ENCODE data around the gene HDLBP. TPM values are rescaled to one million over a fixed set of nuclear protein-coding genes. Genes with fewer than 3 reads are reported as not detected.

Gene HDLBP
- 216 TPM for total RNA-seq (ENCODE audit: unreplicated experiment)
- long read RNA-seq, full-length matches to known transcripts, result 7 of 28 reads
- long read RNA-seq, partial matches to known transcripts, result 18 of 28 reads
- long read RNA-seq, other reads (novel, unspliced or antisense), result 3 of 28 reads

- Mint-ChIP-seq H3K9me3 (ENCODE audit: unreplicated experiment) (peaks cover 8% of the 10 kb centered on the region), H3K4me3 (ENCODE audit: unreplicated experiment) (peak within 1 kb of the TSS; percentile 97), H3K36me3 (ENCODE audit: unreplicated experiment) (no peaks in the 10 kb centered on the region), H3K4me1 (ENCODE audit: low read depth, unreplicated experiment) (peaks cover 32% of the 10 kb centered on the region), H3K27me3 (ENCODE audit: unreplicated experiment) (peaks cover 10% of the 10 kb centered on the region), H3K27ac (ENCODE audit: unreplicated experiment) (peak within 1 kb of the TSS; percentile 100)
- DNase-seq, result peak; percentile 100
- TF ChIP-seq CTCF (IDR thresholded peaks at IDR 0.05; ENCODE audit: partially characterized antibody, unreplicated experiment), result no peak
Measured at GRCh38 chr2:241315093-241315878, at the start of gene HDLBP. Gene HDLBP (minus strand): TSS chr2:241315672. CDS start chr2:241266869, 48,803 bp downstream.

GRCh38 chr2:241364781-241365180 is 49.3 kb upstream of the HDLBP start:
- H3K4me3 Mint-ChIP-seq (ENCODE audit: unreplicated experiment), result no peak overlapping the region
- H3K9me3 Mint-ChIP-seq (ENCODE audit: unreplicated experiment), result no peaks in the 10 kb centered on the region

GRCh38 chr2:241363426-241363825 is 48.0 kb upstream of the HDLBP start:
- H3K36me3 Mint-ChIP-seq (ENCODE audit: unreplicated experiment), result no peaks in the 10 kb centered on the region
- peaks cover 54% of the 10 kb centered on the region for H3K4me1 Mint-ChIP-seq (ENCODE audit: low read depth, unreplicated experiment)
- no peaks in the 10 kb centered on the region for H3K9me3 Mint-ChIP-seq (ENCODE audit: unreplicated experiment)
- DNase-seq, result no peak
- H3K4me3 Mint-ChIP-seq (ENCODE audit: unreplicated experiment), result no peak overlapping the region
- H3K27ac Mint-ChIP-seq (ENCODE audit: unreplicated experiment), result peak overlapping the region; percentile 15
- no peaks in the 10 kb centered on the region for H3K27me3 Mint-ChIP-seq (ENCODE audit: unreplicated experiment)
- TF ChIP-seq CTCF (IDR thresholded peaks at IDR 0.05; ENCODE audit: partially characterized antibody, unreplicated experiment), result no peak

More at GRCh38 chr2:241364781-241365180, 49.3 kb upstream of the HDLBP start:
- no peaks in the 10 kb centered on the region for H3K27me3 Mint-ChIP-seq (ENCODE audit: unreplicated experiment)
- H3K36me3 Mint-ChIP-seq (ENCODE audit: unreplicated experiment), result no peaks in the 10 kb centered on the region
- no peak overlapping the region for H3K27ac Mint-ChIP-seq (ENCODE audit: unreplicated experiment)
- peaks cover 50% of the 10 kb centered on the region for H3K4me1 Mint-ChIP-seq (ENCODE audit: low read depth, unreplicated experiment)
- TF ChIP-seq CTCF (IDR thresholded peaks at IDR 0.05; ENCODE audit: partially characterized antibody, unreplicated experiment), result no peak
- no peak for DNase-seq

GRCh38 chr2:241359481-241360045 is 44.1 kb upstream of the HDLBP start:
- peak overlapping the region; percentile 63 for H3K4me3 Mint-ChIP-seq (ENCODE audit: unreplicated experiment)
- H3K27ac Mint-ChIP-seq (ENCODE audit: unreplicated experiment), result peak overlapping the region; percentile 84

More at GRCh38 chr2:241359481-241360045, 44.1 kb upstream of the HDLBP start:
- Mint-ChIP-seq H3K27me3 (ENCODE audit: unreplicated experiment) (peaks cover 5% of the 10 kb centered on the region), H3K4me1 (ENCODE audit: low read depth, unreplicated experiment) (peaks cover 38% of the 10 kb centered on the region), H3K9me3 (ENCODE audit: unreplicated experiment) (peaks cover 6% of the 10 kb centered on the region), H3K36me3 (ENCODE audit: unreplicated experiment) (no peaks in the 10 kb centered on the region)
- no peak for TF ChIP-seq CTCF (IDR thresholded peaks at IDR 0.05; ENCODE audit: partially characterized antibody, unreplicated experiment)
- no peak for DNase-seq

Data from glutamatergic neuron (in vitro differentiated cells).